IPS-NIHi7 (cell line): ENCODE measurements around the gene STK4.
A peak's percentile ranks its signal among the peaks of the same experiment; 100 is the strongest.

ENCODE experiments used
- DNase-seq: peaks from one replicate; pipeline ENCODE4 v3.0.0; 2012; ENCODE audit warnings: mixed read lengths; ENCODE audit errors: extremely low spot score

STK4 gene

GRCh38 chr20:45111799-45112471, 145.6 kb downstream of the STK4 start:
- DNase-seq = peak; percentile 58

GRCh38 chr20:45112754-45113153, 146.4 kb downstream of the STK4 start:
- no peak for DNase-seq

- DNase-seq = no peak
Observed at GRCh38 chr20:45113865-45114264, 147.6 kb downstream of the STK4 start.

- DNase-seq = no peak
Observed at GRCh38 chr20:45114465-45115385, 148.4 kb downstream of the STK4 start, which contains the start of gene WFDC5. Gene WFDC5 (minus strand): TSS chr20:45115174. CDS start chr20:45115083, 91 bp downstream.

GRCh38 chr20:45115386-45115774, 149.1 kb downstream of the STK4 start:
- no peak for DNase-seq

- DNase-seq = no peak
Observed at GRCh38 chr20:45115829-45116228, 149.5 kb downstream of the STK4 start.

GRCh38 chr20:45117581-45117980, 151.3 kb downstream of the STK4 start:
- no peak for DNase-seq

- no peak for DNase-seq
Observed at GRCh38 chr20:45118028-45118427, 151.7 kb downstream of the STK4 start.

- DNase-seq = no peak
Observed at GRCh38 chr20:45119556-45120266, 153.4 kb downstream of the STK4 start.

GRCh38 chr20:45121388-45121787, 155.1 kb downstream of the STK4 start:
- no peak for DNase-seq

GRCh38 chr20:45124365-45124764, 158.1 kb downstream of the STK4 start, which contains the start of gene WFDC12:
Gene WFDC12 (minus strand): TSS chr20:45124465. CDS start chr20:45124447, 18 bp downstream.
- no peak for DNase-seq

- no peak for DNase-seq
Observed at GRCh38 chr20:45128099-45128498, 161.8 kb downstream of the STK4 start.
